ENCODE measurements around the gene DECR2. TPM values are rescaled to one million over a fixed set of nuclear protein-coding genes. Genes with fewer than 3 reads are reported as not detected.

The DECR2 gene
- total and polyA plus RNA-seq, 2 of the 4 experiments (the other 2 are of a cell fraction): 3.9 to 26.7 TPM

DNA sequence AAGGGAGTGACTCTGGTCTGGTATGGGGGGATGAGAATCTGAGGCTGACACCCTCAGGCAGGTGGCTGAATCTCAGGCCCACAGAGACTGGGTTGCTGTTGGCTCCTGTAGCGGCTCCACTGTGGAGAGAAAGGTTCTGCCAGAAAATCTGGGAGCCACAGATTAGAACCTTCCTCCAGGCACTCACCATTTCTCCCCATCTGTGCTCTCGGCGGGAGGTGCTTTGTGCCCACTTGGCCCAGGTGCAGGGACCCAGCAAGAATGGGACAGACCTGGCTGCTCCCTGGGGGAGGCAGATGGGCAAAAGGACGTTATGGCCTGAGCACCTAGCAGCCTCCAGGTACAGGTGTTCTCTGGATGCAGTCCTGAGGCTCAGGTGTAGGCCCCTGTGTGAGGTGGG, 43.9 kb downstream of the DECR2 start:
- Histone ChIP-seq H4K8ac (ENCODE audit: low read depth in 2 of 2, low read length in 2 of 2) (no peak overlapping the region), H2BK15ac (ENCODE audit: low read depth, low read length) (no peak overlapping the region), H3K9me3 (ENCODE audit: control insufficient read depth, insufficient read depth, low read length) (no peaks in the 10 kb centered on the region), H3K4ac (ENCODE audit: low read depth, low read length) (no peak overlapping the region), H3K56ac (ENCODE audit: extremely low read depth, insufficient read depth, low read length) (no peak overlapping the region), H4K5ac (ENCODE audit: low read depth, low read length) (no peak overlapping the region), H3K18ac (ENCODE audit: low read depth, low read length) (no peak overlapping the region), H2BK20ac (ENCODE audit: low read depth, low read length) (no peak overlapping the region), H3K4me2 (ENCODE audit: low read depth, low read length) (no peak overlapping the region), H3K79me1 (ENCODE audit: low read depth in 1 of 2, low read length in 2 of 2) (peaks cover 32 to 70% of the 10 kb centered on the region in 2 experiments), H3K4me1 (ENCODE audit: control insufficient read depth, insufficient read depth, low read length) (no peaks in the 10 kb centered on the region), H4K20me1 (ENCODE audit: insufficient read depth, low read length) (peaks cover 50% of the 10 kb centered on the region), H3K23ac (ENCODE audit: low read depth, low read length) (no peak overlapping the region), H4K91ac (ENCODE audit: insufficient read depth, low read depth, low read length) (no peak overlapping the region), H2AK9ac (replicated peaks; ENCODE audit: low read depth, low read length, poor library complexity) (no peak overlapping the region), H3K36me3 (ENCODE audit: control insufficient read depth, insufficient read depth, low read length) (0 out of 2 replicates have a peak, but pooled peaks cover 3% of the 10 kb centered on the region), H2BK5ac (ENCODE audit: low read depth, low read length, poor library complexity, severe bottlenecking) (no peak overlapping the region), H3K9me1 (ENCODE audit: insufficient read depth, low read length) (peaks cover 15% of the 10 kb centered on the region), H3K14ac (replicated peaks; ENCODE audit: low read depth, low read length) (no peak overlapping the region), H2AFZ (replicated peaks; ENCODE audit: low read length, poor library complexity) (no peak overlapping the region), H2AK5ac (ENCODE audit: low read depth, low read length) (no peak overlapping the region), H3K9ac (ENCODE audit: low read depth, low read length) (no peak overlapping the region), H2BK120ac (ENCODE audit: low read depth, low read length) (no peak overlapping the region), H3K27ac (ENCODE audit: insufficient read depth, low read length) (no peak overlapping the region), H3K27me3 (ENCODE audit: control insufficient read depth, insufficient read depth, low read length) (no peaks in the 10 kb centered on the region), H3K4me3 (ENCODE audit: insufficient read depth, low read depth, low read length) (no peak overlapping the region)
- no TSS peak for BruUV-seq (replicated peaks)
- no peak for TF ChIP-seq BHLHE40 (IDR thresholded peaks at IDR 0.05; ENCODE audit: low read depth, low read length)
- TF ChIP-seq MAZ (IDR thresholded peaks at IDR 0.05; ENCODE audit: borderline replicate concordance, low read depth, low read length): no peak
- no peak for TF ChIP-seq FOS (IDR thresholded peaks at IDR 0.05; ENCODE audit: low read depth, low read length)
- TF ChIP-seq POLR2A (IDR thresholded peaks at IDR 0.05; ENCODE audit: low read depth, low read length): no peak
- TF ChIP-seq MAFK (IDR thresholded peaks at IDR 0.05; ENCODE audit: low read depth, low read length): no peak
- no peak for TF ChIP-seq NFE2L2 (IDR thresholded peaks at IDR 0.05; ENCODE audit: low read depth, low read length)
- TF ChIP-seq CHD1 (IDR thresholded peaks at IDR 0.05; ENCODE audit: low read depth, low read length): no peak
- TF ChIP-seq USF2 (IDR thresholded peaks at IDR 0.05; ENCODE audit: low read depth, low read length): no peak
- no peak for TF ChIP-seq CTCF (conservative IDR thresholded peaks at IDR 0.05; ENCODE audit: low read depth, low read length)
- no peak for TF ChIP-seq ELK1 (IDR thresholded peaks at IDR 0.05; ENCODE audit: borderline replicate concordance, low read depth, low read length)
- 100% methylated on average over 1 of the region's 4 CpGs; no CpG with 5 or more reads in 1 of the 2 experiments for WGBS, 2 experiments (ENCODE audit: extremely low coverage in 2 of 2, insufficient read length in 1 of 2)
- ATAC-seq (ENCODE audit: low read depth) (no peak), DNase-seq (no peak)
- CTCF ChIA-PET: no interaction called here
- dilution Hi-C loops (cut with HindIII; ENCODE audit: low sequenced_read_pairs, unreplicated experiment) (no loop called here), in situ Hi-C loops (cut with MboI; ENCODE audit: low sequenced_read_pairs) (no loop called here), intact Hi-C loops (cut with micrococcal nuclease) (no loop called here)
- POLR2A ChIA-PET (ENCODE audit: unreplicated experiment): no interaction called here

Measured in IMR-90 (cell line).